Loucy (cell line): Measurements from ENCODE around the gene MYH16.

Experiments
- H2AFZ ChIP-seq: fragments of 200-600 bp; sonication (generic); 2 replicates; pipeline ENCODE4 v1.6.0; 2016; ENCODE audit warnings: antibody characterized with exemption, mild to moderate bottlenecking, low read length, moderate library complexity
- H3F3A ChIP-seq: fragments of 200-600 bp; 2 replicates; pipeline ENCODE4 v1.6.0; 2016; ENCODE audit warnings: antibody characterized with exemption, low read depth, mild to moderate bottlenecking
- H3K27me3 ChIP-seq: fragments of 200-600 bp; sonication (generic); 2 replicates; pipeline ENCODE4 v1.6.1; 2014; ENCODE audit warnings: low read length, mild to moderate bottlenecking; ENCODE audit not compliant: insufficient read depth, poor library complexity, severe bottlenecking
- H3K36me3 ChIP-seq: fragments of 200-600 bp; sonication (generic); 2 replicates; pipeline ENCODE4 v1.6.1; 2016; ENCODE audit warnings: low read length; ENCODE audit not compliant: insufficient read depth
- H3K4me1 ChIP-seq: fragments of 200-600 bp; sonication (generic); 2 replicates; pipeline ENCODE4 v1.5.1; 2014; ENCODE audit warnings: low read length, mild to moderate bottlenecking; ENCODE audit not compliant: insufficient read depth, poor library complexity, severe bottlenecking
- H3K4me2 ChIP-seq: fragments of 200-600 bp; sonication (generic); 2 replicates; pipeline ENCODE4 v1.6.0; 2014; ENCODE audit warnings: antibody characterized with exemption, low read length, low read depth, mild to moderate bottlenecking; ENCODE audit not compliant: poor library complexity, severe bottlenecking
- H3K4me3 ChIP-seq: fragments of 200-600 bp; sonication (generic); 2 replicates; pipeline ENCODE4 v1.5.1; 2014; ENCODE audit warnings: low read length, mild to moderate bottlenecking, mixed read lengths; ENCODE audit not compliant: poor library complexity, severe bottlenecking
- H3K79me2 ChIP-seq: fragments of 200-600 bp; sonication (generic); 2 replicates; pipeline ENCODE4 v1.6.1; 2014; ENCODE audit warnings: low read length; ENCODE audit not compliant: insufficient read depth
- H3K9ac ChIP-seq: fragments of 200-600 bp; sonication (generic); 2 replicates; pipeline ENCODE4 v1.6.0; 2014; ENCODE audit warnings: mild to moderate bottlenecking, low read depth, low read length, moderate library complexity; ENCODE audit not compliant: poor library complexity, severe bottlenecking
- H3K9me2 ChIP-seq: fragments of 200-600 bp; sonication (generic); replicated peaks from 2 replicates; pipeline ENCODE4 v1.6.1; 2016; ENCODE audit warnings: low read depth, low read length, mixed read lengths
- H3K9me3 ChIP-seq: fragments of 200-600 bp; sonication (generic); 2 replicates; pipeline ENCODE4 v1.6.1; 2014; ENCODE audit warnings: mild to moderate bottlenecking, antibody characterized with exemption, low read length, low read depth; ENCODE audit not compliant: insufficient read depth
- H4K20me1 ChIP-seq: fragments of 200-600 bp; sonication (generic); 2 replicates; pipeline ENCODE4 v1.6.0; 2014; ENCODE audit warnings: antibody characterized with exemption, low read length, mild to moderate bottlenecking; ENCODE audit not compliant: insufficient read depth, poor library complexity, severe bottlenecking
- EZH2phosphoT487 ChIP-seq: fragments of 200-600 bp; IDR thresholded peaks from 2 replicates; pipeline ENCODE4 v1.6.1; 2018; ENCODE audit warnings: antibody characterized with exemption, mild to moderate bottlenecking, moderate library complexity, borderline replicate concordance
- TF ChIP-seq, protein P1 (sequence below): fragments of 200-600 bp; sonication (generic); conservative IDR thresholded peaks from 2 replicates; pipeline ENCODE4 v1.5.1; 2014; ENCODE audit warnings: mild to moderate bottlenecking, antibody characterized with exemption, low read length

The MYH16 gene

DNA sequence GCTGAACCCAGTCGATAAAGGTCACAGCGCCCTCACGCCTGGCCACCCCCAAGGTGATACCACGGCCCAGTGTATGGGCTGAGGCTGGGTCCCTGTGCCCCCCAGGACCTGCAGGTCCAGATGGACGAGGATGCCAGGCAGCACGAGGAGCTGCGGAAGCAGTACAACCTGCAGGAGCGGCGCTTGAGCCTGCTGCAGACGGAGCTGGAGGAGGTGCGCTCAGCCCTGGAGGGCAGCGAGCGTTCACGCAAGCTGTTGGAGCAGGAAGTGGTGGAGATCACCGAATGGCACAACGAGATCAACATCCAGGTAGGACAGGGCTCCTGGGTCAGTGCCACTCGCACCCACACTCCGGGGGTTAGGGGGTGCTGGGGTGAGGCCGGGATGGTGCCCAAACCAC lies 28.9 kb downstream of the MYH16 start:
- Histone ChIP-seq H2AFZ (no peak overlapping the region), H3K4me1 (no peaks in the 10 kb centered on the region), H4K20me1 (no peaks in the 10 kb centered on the region), H3K4me3 (no peak overlapping the region), H3F3A (no peaks in the 10 kb centered on the region), H3K9ac (no peak overlapping the region), H3K27me3 (no peaks in the 10 kb centered on the region), H3K36me3 (no peaks in the 10 kb centered on the region), H3K9me2 (no peaks in the 10 kb centered on the region), H3K79me2 (no peaks in the 10 kb centered on the region), H3K9me3 (no peaks in the 10 kb centered on the region), H3K4me2 (no peak overlapping the region)
- TF ChIP-seq EZH2phosphoT487, result no peak
- TF ChIP-seq, protein P1, sequence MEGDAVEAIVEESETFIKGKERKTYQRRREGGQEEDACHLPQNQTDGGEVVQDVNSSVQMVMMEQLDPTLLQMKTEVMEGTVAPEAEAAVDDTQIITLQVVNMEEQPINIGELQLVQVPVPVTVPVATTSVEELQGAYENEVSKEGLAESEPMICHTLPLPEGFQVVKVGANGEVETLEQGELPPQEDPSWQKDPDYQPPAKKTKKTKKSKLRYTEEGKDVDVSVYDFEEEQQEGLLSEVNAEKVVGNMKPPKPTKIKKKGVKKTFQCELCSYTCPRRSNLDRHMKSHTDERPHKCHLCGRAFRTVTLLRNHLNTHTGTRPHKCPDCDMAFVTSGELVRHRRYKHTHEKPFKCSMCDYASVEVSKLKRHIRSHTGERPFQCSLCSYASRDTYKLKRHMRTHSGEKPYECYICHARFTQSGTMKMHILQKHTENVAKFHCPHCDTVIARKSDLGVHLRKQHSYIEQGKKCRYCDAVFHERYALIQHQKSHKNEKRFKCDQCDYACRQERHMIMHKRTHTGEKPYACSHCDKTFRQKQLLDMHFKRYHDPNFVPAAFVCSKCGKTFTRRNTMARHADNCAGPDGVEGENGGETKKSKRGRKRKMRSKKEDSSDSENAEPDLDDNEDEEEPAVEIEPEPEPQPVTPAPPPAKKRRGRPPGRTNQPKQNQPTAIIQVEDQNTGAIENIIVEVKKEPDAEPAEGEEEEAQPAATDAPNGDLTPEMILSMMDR, result no peak

DNA sequence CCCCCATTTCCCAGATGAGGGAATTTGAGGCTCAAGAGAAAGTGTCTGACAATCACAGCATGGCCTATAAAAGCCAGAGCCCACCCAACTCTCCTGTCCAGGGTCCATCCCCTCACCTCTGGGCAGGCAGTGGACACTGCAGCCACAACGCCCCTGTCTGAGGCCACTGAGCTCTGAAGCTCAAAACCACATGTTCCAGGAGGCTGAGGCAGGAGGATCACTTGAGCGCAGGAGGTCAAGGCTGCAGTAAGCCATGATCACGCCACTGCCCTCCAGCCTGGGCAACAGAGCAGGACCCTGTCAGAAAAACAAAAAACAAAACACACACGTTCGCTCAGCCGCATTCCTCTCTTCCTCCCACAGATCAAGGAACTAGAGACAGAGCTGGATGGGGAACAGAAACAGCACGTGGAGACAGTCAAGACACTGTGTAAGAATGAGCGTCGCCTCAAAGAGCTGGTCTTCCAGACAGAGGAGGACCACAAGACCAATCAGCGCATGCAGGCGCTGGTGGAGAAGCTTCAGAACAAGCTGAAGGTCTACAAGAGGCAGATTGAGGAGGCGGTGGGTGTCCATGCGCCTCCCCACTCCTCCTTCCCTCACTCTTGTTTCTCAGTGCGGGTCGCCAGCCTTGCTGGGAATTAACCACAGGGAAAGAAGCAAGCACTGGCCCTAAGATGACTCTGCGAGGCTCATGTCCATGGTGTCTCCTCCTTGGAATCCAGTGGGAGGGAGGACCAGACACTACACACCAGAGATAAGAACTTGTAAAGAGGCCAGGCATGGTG lies 33.0 kb downstream of the MYH16 start:
- H3K9ac ChIP-seq, result no peak overlapping the region
- H3K27me3 ChIP-seq, result no peaks in the 10 kb centered on the region
- no peaks in the 10 kb centered on the region for H3K36me3 ChIP-seq
- H3K9me2 ChIP-seq, result no peaks in the 10 kb centered on the region
- no peak for TF ChIP-seq EZH2phosphoT487
- TF ChIP-seq, protein P1, result no peak
- no peaks in the 10 kb centered on the region for H3F3A ChIP-seq
- H4K20me1 ChIP-seq, result no peaks in the 10 kb centered on the region
- H3K4me3 ChIP-seq, result no peak overlapping the region
- no peak overlapping the region for H3K4me2 ChIP-seq
- no peaks in the 10 kb centered on the region for H3K4me1 ChIP-seq
- H3K79me2 ChIP-seq, result no peaks in the 10 kb centered on the region
- H2AFZ ChIP-seq, result no peak overlapping the region
- H3K9me3 ChIP-seq, result no peaks in the 10 kb centered on the region

DNA sequence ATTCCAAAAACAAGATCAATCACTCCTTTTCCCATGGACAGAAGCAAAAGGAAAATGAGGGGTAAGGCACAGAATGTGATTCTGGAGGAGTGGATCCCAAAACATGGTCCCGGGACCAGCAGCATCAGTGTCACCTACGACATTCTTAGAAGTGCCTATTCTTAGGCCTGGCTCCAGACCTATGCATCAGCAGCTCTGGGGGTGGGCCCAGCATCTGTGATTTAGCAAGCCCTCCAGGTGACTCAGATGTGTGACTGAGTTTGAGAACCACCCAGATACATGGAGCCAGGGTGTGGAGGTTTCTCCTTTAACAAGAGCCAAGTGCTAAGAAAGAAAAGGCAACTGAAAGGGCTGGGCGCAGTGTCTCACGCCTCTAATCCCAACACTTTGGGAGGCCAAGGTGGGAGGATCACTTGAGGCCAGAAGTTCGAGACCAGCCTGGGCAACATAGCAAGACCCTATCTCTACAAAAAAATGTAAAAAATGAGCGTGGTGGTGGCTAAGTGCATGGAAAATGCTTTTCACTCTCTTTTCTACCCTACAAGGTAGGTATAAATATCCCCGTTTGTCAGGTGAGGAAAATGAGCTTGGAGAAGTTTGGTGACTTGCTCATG lies 35.9 kb downstream of the MYH16 start:
- H3K36me3 ChIP-seq, result no peaks in the 10 kb centered on the region
- no peaks in the 10 kb centered on the region for H3K27me3 ChIP-seq
- TF ChIP-seq EZH2phosphoT487, result no peak
- TF ChIP-seq, protein P1, result no peak
- no peaks in the 10 kb centered on the region for H3K79me2 ChIP-seq
- H3F3A ChIP-seq, result no peaks in the 10 kb centered on the region
- no peak overlapping the region for H3K4me2 ChIP-seq
- no peak overlapping the region for H2AFZ ChIP-seq
- H3K9me3 ChIP-seq, result no peaks in the 10 kb centered on the region
- H3K9ac ChIP-seq, result no peak overlapping the region
- H3K4me1 ChIP-seq, result no peaks in the 10 kb centered on the region
- H3K9me2 ChIP-seq, result no peaks in the 10 kb centered on the region
- no peaks in the 10 kb centered on the region for H4K20me1 ChIP-seq
- H3K4me3 ChIP-seq, result no peak overlapping the region
